Mucosa of gallbladder (tissue), 1 donor: ENCODE results near the gene SDHB. TPM values are rescaled to one million over a fixed set of nuclear protein-coding genes. Genes with fewer than 3 reads are reported as not detected.

Source experiments
- DNase-seq: peaks from one replicate; pipeline ENCODE4 v3.0.0-alpha.2; 2020; ENCODE audit warnings: low spot score
- total RNA-seq: library from RNA; stranded (reverse); gene quantifications from one replicate; pipeline ENCODE4 v1.2.1, GENCODE V29; 2021
- donor health status: DM: no; HTN: no; CAD: no.

SDHB gene
- total RNA-seq, result 89.7 TPM

GRCh38 chr1:17053685-17054410 lies at the start of gene SDHB:
TSS of gene SDHB (minus strand) at chr1:17054032. CDS start at chr1:17054019, 13 bp downstream.
- peak; percentile 98 for DNase-seq

- DNase-seq, result no peak
Observed at GRCh38 chr1:17102232-17102631, 48.4 kb upstream of the SDHB start.

- DNase-seq, result no peak
Observed at GRCh38 chr1:17101261-17101660, 47.4 kb upstream of the SDHB start.

- no peak for DNase-seq
Observed at GRCh38 chr1:17099616-17100340, 45.9 kb upstream of the SDHB start.

GRCh38 chr1:17098446-17099317 lies 44.9 kb upstream of the SDHB start:
- DNase-seq, result no peak

- DNase-seq, result no peak
Observed at GRCh38 chr1:17097787-17098186, 44.0 kb upstream of the SDHB start.

- no peak for DNase-seq
Observed at GRCh38 chr1:17097147-17097546, 43.3 kb upstream of the SDHB start.

GRCh38 chr1:17096584-17096983 lies 42.8 kb upstream of the SDHB start:
- no peak for DNase-seq

GRCh38 chr1:17095141-17095540 lies 41.3 kb upstream of the SDHB start:
- no peak for DNase-seq

GRCh38 chr1:17094664-17095063 lies 40.8 kb upstream of the SDHB start:
- no peak for DNase-seq

GRCh38 chr1:17093822-17094393 lies 40.1 kb upstream of the SDHB start:
- no peak for DNase-seq

- DNase-seq, result no peak
Observed at GRCh38 chr1:17091252-17091651, 37.4 kb upstream of the SDHB start.

- no peak for DNase-seq
Observed at GRCh38 chr1:17089506-17089905, 35.7 kb upstream of the SDHB start.

GRCh38 chr1:17086751-17087150 lies 32.9 kb upstream of the SDHB start:
- no peak for DNase-seq

- no peak for DNase-seq
Observed at GRCh38 chr1:17084787-17085186, 31.0 kb upstream of the SDHB start.

GRCh38 chr1:17082761-17083160 lies 28.9 kb upstream of the SDHB start:
- no peak for DNase-seq

- no peak for DNase-seq
Observed at GRCh38 chr1:17081439-17081838, 27.6 kb upstream of the SDHB start.

- DNase-seq, result no peak
Observed at GRCh38 chr1:17080880-17081279, 27.0 kb upstream of the SDHB start.

GRCh38 chr1:17080085-17080759 lies 26.4 kb upstream of the SDHB start:
- no peak for DNase-seq

- no peak for DNase-seq
Observed at GRCh38 chr1:17078991-17079868, 25.4 kb upstream of the SDHB start.
